NK-92 (cell line): Measurements from ENCODE around the gene MYH2.
"Not testable (repeated sequence)": the region's sequence is repeated elsewhere in the genome, so short reads cannot be mapped to it uniquely, and the experiment has no call there.

Experiments
- DNase-seq: peaks from one replicate; lab custom pipeline; 2025; ENCODE audit not compliant: unreplicated experiment; lab: John Stamatoyannopoulos, UW

MYH2 gene

DNA sequence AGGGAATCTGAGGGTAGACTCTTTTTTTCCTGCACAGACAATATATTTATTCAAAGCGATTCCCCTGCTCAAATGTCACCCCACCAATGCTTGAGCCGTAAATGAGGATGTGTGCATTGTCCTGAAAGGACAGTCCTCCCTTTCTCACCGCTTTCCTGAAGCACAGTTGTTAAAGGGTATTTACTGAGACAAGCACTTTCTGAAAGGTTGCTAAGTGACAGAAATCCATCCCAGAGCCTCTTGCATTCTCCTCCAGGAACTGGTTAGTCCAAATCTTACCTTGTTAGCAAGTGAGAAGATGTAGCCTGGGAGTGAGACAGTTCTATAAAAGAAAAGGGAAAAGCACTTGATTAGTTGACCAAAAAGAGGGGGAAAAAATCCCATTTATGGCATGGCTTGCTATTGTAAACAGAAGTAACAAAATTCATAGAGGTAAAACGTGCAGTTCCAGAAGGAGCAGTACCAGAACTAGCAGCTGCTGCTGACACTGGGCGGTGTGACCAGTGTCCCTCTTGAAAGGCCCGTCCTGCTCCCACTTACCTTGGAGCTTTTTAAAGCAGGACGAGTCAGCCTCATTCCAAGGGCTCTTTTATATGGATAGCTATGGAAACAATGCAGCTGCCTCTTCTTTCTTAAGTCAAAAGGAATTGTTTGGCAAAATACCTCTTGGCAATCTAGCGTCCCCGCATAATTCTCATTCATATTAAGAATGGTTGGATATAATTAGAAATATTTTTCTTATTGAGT, at the start of gene MYH2:
TSS of gene MYH2 (minus strand) at position 563 of the 747 bp plus-strand sequence. CDS start 1,738 bp downstream, outside the sequence.
- DNase-seq: no peak

GRCh38 chr17:10598621-10599020, 49.2 kb upstream of the MYH2 start:
- DNase-seq: no peak

DNA sequence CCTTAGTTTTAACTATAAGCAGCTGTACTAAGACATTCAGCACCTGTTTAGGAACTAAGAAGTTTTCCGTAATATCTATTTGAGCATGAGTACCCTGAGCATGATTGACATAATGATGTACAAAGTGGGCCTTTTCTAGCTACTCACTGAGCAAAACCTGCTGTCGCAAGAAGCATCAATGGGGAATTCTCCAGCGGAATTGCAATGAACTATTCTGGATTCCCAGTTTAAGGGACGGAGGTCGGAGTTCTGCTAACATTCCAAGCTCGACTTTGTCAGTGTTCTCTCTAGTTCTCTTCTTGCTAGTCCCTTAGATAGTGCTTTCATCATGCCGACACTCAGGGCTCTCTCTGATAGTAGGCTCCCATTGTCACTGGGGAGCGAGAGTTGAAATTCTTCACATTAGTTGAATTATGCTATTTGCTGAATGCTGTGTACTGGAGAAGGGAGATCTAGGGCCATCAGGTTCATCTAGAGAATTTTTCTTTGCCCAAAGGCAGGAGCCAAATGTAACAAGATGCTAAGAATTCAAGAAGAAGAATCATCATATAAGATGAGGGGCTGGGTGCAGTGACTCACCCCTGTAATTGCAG, 40.2 kb upstream of the MYH2 start:
- no peak for DNase-seq

- no peak for DNase-seq
These were observed 36.1 kb upstream of the MYH2 start for GRCh38 chr17:10585529-10585928.

GRCh38 chr17:10583834-10584233, 34.4 kb upstream of the MYH2 start:
- DNase-seq: no peak

DNA sequence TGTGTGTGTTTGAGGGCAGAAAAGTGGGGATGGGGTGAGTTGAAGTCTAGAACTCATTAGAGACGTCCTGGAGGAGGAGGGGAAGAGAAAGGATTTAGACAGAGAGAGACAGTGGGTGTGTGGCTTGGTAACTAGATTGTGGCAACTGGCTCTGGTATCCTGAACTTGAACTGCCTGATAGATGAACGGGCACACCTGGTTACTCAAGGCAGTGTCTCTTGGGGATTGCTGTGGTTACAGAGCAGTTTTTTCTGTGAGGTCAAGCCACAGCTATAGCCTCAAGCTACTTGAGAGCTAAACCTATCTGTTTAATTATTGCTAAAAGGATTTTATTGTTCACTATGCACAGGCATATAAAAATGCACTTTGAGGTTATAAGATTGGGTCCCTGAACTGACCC, 29.8 kb upstream of the MYH2 start:
- no peak for DNase-seq

DNA sequence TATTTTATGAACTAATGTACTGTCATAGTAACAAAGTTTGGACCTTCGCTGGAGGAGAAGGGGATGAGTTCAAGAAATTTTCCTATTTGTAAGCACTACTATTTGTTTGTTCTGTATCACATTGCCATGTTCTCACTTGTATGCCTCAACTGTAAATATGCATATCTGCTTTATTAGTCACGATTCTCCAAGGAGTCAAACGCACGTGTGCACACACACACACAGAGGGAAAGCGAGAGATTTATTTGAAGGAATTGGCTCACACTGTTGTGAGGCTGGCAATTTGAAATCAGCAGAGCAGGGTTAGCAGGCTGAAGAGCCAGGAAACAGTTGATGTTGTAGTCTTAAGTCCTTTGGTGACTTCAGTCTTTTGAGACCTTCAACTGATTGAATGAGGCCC, 24.9 kb upstream of the MYH2 start:
- no peak for DNase-seq

DNA sequence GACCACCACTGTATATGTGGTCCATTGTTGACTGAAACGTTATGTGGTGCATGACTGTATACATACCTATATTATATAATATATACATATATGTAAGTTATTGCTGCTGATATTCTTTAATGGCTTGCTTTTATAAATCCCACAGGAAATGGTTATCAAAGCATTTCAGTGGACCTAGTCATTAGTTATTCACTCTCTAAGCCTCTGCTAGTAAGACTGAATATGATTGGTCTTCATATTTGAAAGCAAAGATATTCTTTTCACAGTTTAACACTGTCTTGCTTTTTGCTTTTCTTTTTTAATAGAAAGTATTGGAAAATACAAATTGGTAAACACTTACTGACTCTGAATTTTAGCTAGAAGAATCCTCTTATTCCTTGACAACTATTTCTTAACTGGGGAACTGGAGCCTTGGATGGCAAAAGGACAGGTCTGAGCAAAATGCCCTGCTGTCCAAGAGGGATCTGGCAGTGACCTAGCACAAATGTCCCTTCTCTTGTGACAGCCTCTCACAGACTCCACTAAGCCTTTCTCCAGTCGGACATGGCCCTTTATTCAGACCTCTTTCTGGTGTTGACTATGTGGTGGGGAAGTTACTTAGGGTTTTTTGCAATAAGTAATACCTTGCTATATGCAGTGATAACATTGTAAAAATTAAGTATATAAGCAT, 14.7 kb upstream of the MYH2 start:
- no peak for DNase-seq

DNA sequence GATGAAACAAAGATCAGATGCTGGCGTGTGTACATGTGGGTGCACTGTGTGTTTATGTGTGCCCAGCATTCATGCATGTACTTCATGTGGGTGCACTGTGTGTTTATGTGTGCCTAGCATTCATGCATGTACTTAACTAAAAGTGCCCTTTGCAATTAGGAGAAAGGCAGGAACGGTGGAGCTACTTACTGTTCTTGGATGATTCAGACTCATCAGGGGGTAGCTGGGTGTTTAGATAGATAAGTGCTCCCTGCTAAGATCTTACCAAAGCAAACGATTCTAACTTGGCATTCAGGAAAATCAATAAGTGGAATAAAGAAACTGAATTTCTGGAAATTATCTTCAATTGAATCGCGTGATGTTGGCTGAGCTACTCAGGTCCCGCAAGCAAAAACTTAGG, 8.6 kb upstream of the MYH2 start:
- no peak for DNase-seq

DNA sequence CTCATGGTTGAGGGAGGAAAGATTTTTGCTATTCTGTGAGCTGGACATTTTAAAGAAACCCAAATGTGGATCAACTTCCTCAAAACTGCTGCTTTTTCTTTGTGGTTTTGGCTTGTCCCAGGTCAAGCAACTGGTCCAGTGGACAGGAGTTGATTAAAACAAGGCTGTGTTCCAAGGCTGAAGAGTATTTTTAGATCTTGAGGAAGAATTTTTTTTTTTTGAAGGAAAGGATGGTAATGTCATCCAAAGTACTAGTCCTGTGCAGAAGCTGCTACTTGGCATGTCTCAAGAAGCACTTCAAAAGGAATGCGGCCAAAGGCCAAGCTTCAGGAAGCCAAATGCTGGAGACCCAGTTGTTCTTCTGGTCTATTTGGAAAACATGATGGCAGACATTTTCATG, 8.0 kb upstream of the MYH2 start:
- DNase-seq: no peak

- DNase-seq: no peak
These were observed 7.0 kb upstream of the MYH2 start for GRCh38 chr17:10556301-10557005.

GRCh38 chr17:10550014-10550413, 556 bp upstream of the MYH2 start:
- DNase-seq: no peak

DNA sequence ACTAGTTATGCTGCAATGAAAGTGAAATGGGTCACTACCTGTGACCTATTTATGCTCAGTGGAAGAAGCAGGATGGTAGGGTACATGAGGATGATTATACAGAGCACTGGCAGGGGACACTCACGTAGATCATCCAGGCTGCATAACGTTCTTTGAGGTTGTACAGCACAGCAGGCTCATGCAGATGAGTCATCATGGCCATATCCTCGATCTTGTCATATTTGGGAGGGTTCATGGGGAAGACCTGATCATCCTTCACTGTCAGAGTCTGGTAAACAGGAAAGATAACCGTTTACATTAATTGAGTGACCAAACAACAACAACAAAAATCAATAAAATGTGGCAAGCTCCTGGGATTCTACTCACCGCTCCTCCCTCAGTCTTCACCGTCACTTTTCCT, 2.1 kb downstream of the MYH2 start:
- DNase-seq: no peak

GRCh38 chr17:10543486-10543885, 6.0 kb downstream of the MYH2 start:
- not testable (repeated sequence) for DNase-seq

DNA sequence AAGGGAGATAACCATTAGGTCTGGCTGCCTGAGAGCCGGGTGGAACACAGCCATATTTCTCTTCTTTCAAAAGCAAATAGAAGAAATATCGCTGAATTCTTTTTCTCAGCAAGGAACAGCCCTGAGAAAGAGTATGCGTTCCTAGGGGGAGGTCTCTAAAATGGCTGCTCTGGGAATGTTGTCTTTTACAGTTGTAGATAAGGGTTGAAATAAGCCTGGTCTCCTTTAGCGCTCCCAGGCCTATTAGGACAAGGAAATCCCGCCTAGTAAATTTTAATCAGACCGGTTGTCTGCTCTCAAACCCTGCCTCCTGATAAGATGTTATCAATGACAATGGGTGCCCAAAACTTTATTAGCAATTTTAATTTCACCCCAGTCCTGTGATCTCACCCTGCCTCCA, 8.3 kb downstream of the MYH2 start:
- not testable (repeated sequence) for DNase-seq

GRCh38 chr17:10532026-10532425, 17.4 kb downstream of the MYH2 start:
- DNase-seq: no peak

- no peak for DNase-seq
These were observed 22.0 kb downstream of the MYH2 start for GRCh38 chr17:10527419-10527818.

DNA sequence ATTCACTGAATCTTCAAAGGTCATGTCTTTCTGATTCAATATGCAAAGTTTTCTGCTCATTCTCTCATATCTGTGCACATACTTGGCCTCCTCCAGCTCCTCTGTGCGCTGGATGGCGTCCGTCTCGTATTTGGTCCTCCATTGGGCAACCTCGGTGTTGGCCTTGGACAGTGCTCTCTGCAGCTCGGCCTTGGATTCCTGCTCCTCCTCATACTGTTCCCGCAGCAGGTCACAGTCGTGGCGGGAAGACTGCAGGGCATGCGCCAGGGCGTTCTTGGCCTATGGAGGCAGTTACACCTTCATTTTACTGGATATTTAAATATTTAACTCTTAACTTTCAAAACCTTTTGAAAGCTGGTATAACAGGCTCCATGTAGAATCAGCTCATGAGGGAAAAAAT, 22.9 kb downstream of the MYH2 start:
- no peak for DNase-seq

GRCh38 chr17:10523064-10523463, 26.4 kb downstream of the MYH2 start:
- no peak for DNase-seq

DNA sequence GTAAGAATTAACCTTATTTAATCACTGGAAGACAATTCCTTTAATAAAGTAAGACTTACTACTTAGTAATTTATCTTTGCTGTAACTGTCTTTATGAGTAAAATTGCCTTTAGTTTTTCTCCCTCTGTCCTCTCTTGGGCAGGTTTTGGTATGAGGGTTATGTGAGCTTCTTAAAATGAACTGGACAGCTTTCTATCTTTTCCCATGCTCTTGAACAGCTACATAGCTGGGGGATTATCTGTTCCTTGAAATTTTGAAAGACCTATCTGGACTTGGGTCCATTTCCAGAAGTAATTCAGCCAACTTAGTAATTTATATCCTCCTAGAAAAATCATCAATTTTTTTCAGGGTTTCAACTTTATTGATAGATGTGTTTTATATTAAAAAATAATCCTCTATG, 27.5 kb downstream of the MYH2 start:
- no peak for DNase-seq

DNA sequence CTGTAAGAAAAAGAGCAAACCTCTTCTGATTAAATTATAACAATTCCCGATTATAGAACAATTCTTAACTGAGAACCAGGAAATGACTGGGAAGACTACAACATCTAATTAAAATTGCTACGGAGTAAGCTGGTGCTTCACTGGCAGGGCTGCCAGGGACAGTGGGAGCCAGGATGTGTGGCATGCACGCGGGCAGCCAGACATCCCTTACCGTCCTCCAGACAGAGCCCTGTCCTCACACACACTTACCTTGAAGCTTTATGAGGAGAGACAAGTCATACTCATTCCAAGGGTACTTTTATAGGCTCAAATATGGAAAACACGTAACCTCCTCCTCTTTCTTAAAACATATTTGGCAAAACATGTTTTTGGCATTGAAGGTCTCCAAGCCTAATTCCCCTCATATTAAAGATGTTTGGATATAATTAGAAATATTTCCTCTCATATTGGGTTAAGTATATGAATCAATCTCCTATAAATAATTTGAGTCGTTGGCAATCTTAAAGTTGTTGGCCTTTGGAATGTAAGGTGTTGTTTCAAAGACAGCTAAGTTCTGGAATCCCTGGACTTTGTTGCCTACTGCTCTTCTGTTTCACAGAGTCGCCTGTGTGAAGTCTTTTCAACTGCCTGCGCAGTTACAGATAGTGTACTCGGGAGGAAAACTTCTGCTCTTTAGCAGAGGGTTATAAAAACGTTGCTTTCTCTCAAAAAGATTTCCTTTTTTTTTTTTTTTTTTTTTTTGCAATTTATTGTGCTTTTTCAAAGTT, 31.0 kb downstream of the MYH2 start, which contains the start of gene MYH1:
TSS of gene MYH1 (minus strand) at position 272 of the 767 bp plus-strand sequence. CDS start 1,900 bp downstream, outside the sequence.
- DNase-seq: no peak
